GM12891 (cell line): ENCODE measurements around the gene ASF1B.

Source experiments
- POLR2A ChIP-seq: IDR thresholded peaks from 2 replicates; pipeline ENCODE4 v1.6.1; 2011; ENCODE audit warnings: low read depth, low read length, control low read depth
- POLR2AphosphoS5 ChIP-seq: IDR thresholded peaks from 2 replicates; pipeline ENCODE4 v1.6.1; 2011; ENCODE audit warnings: low read depth, low read length, control low read depth
- SPI1 ChIP-seq: IDR thresholded peaks from 2 replicates; pipeline ENCODE4 v1.6.1; 2011; ENCODE audit warnings: low read depth, low read length, control low read depth
- TAF1 ChIP-seq: IDR thresholded peaks from 2 replicates; pipeline ENCODE4 v1.6.1; 2011; ENCODE audit warnings: low read depth, low read length, control low read depth

DNA sequence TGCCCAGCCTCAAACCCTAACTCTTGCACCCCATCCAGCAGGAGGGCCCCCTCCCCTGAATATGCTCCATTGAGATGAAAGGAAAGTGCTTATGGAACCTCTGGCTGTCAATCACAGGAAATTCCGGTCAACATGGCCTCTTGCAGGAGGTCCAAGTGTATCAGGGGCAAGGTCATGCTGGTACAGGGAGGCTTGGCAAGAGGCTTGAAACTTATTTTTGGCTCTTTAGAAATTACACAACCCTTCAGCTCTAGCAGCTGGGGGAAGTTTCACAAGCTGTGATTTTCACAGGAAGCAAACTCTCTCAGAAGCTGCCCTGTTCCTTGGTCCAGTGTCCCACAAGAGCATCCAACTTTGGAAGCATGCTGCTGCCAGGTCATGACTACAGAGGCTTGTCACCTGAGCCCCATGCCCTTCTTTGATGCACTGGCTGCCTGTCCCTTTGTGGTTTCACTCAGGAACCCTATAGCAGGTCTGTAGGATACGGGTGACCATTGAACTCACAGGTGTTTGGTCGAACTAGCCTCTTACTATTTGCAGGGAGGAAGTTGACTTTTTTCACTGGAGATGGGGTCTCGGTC is 8.4 kb downstream of the ASF1B start:
- TF ChIP-seq TAF1 (no peak), POLR2A (no peak), POLR2AphosphoS5 (no peak), SPI1 (peak; percentile 39)
